WTC11 (cell line): ENCODE results near the gene TAF5L. TPM values are rescaled to one million over a fixed set of nuclear protein-coding genes. Genes with fewer than 3 reads are reported as not detected.

ENCODE experiments used
- ATAC-seq: fragments of 200-7000 bp; cut with Tn5 transposase; 2 replicates; pipeline ENCODE4 v1.10.0; 2021; ENCODE audit warnings: mild to moderate bottlenecking, moderate library complexity
- CTCF ChIA-PET: fragments of 300-600 bp; sonication (Branson Sonifier 250); formaldehyde crosslinking; loops from one replicate; lab custom pipeline; 2021; ENCODE audit warnings: antibody characterized with exemption; lab: Charles Lee
- POLR2A ChIA-PET: fragments of 350-600 bp; sonication (Branson Sonifier 250); formaldehyde crosslinking; loops from one replicate; lab custom pipeline; 2021; ENCODE audit warnings: antibody characterized with exemption; lab: Charles Lee
- DNase-seq: peaks from one replicate; pipeline ENCODE4 v3.0.0; 2021; ENCODE audit warnings: low spot score
- H3K27ac Mint-ChIP-seq: 2 replicates; pipeline ENCODE4 v1.8.0; 2021; ENCODE audit warnings: mixed read lengths
- H3K27me3 Mint-ChIP-seq: 2 replicates; pipeline ENCODE4 v1.8.0; 2021; ENCODE audit warnings: low read depth, mild to moderate bottlenecking, moderate library complexity, mixed read lengths
- H3K36me3 Mint-ChIP-seq: 2 replicates; pipeline ENCODE4 v1.8.0; 2021; ENCODE audit warnings: mixed read lengths
- H3K4me1 Mint-ChIP-seq: 2 replicates; pipeline ENCODE4 v1.8.0; 2022; ENCODE audit warnings: mixed read lengths
- H3K4me3 Mint-ChIP-seq: 2 replicates; pipeline ENCODE4 v1.8.0; 2021; ENCODE audit warnings: mild to moderate bottlenecking, moderate library complexity, mixed read lengths
- H3K9me3 Mint-ChIP-seq: 2 replicates; pipeline ENCODE4 v1.8.0; 2021; ENCODE audit warnings: mixed read lengths
- ARID4B ChIP-seq: sonication (generic); formaldehyde crosslinking; IDR thresholded peaks from 2 replicates; pipeline ENCODE4 v1.8.0; 2023; ENCODE audit warnings: missing genetic modification reagents, mild to moderate bottlenecking, borderline replicate concordance
- ELF4 ChIP-seq: sonication (generic); formaldehyde crosslinking; IDR thresholded peaks from 2 replicates; pipeline ENCODE4 v1.8.1; 2022; ENCODE audit warnings: low read depth, mild to moderate bottlenecking, moderate library complexity, missing genetic modification reagents
- EMX1 ChIP-seq: fragments of 250-450 bp; sonication (Bioruptor Pico); IDR thresholded peaks from 2 replicates; pipeline ENCODE4 v1.8.0; 2021; ENCODE audit warnings: mild to moderate bottlenecking
- ETV6 ChIP-seq: sonication (generic); formaldehyde crosslinking; IDR thresholded peaks from 2 replicates; pipeline ENCODE4 v1.8.1; 2022; ENCODE audit warnings: mild to moderate bottlenecking, missing genetic modification reagents
- GABPB1 ChIP-seq: sonication (generic); formaldehyde crosslinking; IDR thresholded peaks from 2 replicates; pipeline ENCODE4 v1.8.1; 2023; ENCODE audit warnings: mild to moderate bottlenecking, missing genetic modification reagents
- NFE2L1 ChIP-seq: sonication (generic); formaldehyde crosslinking; IDR thresholded peaks from 2 replicates; pipeline ENCODE4 v1.8.1; 2023; ENCODE audit warnings: missing genetic modification reagents
- NR1H2 ChIP-seq: sonication (generic); formaldehyde crosslinking; IDR thresholded peaks from 2 replicates; pipeline ENCODE4 v1.9.0; 2021; ENCODE audit warnings: mild to moderate bottlenecking, moderate library complexity, missing genetic modification reagents
- OVOL2 ChIP-seq: fragments of 250-450 bp; sonication (Bioruptor Pico); IDR thresholded peaks from 2 replicates; pipeline ENCODE4 v1.9.0; 2021; ENCODE audit warnings: mild to moderate bottlenecking, borderline replicate concordance
- PREB ChIP-seq: sonication (generic); formaldehyde crosslinking; IDR thresholded peaks from 2 replicates; pipeline ENCODE4 v1.8.1; 2022; ENCODE audit warnings: mild to moderate bottlenecking, missing genetic modification reagents, moderate library complexity, borderline replicate concordance
- ZBTB43 ChIP-seq: sonication (generic); formaldehyde crosslinking; IDR thresholded peaks from 2 replicates; pipeline ENCODE4 v1.8.1; 2023; ENCODE audit warnings: mild to moderate bottlenecking, missing genetic modification reagents
- ZNF396 ChIP-seq: fragments of 250-450 bp; sonication (Bioruptor Pico); IDR thresholded peaks from 2 replicates; pipeline ENCODE4 v1.8.0; 2021; ENCODE audit warnings: mild to moderate bottlenecking, moderate library complexity, borderline replicate concordance
- ZNF671 ChIP-seq: fragments of 250-450 bp; sonication (Bioruptor Pico); IDR thresholded peaks from 2 replicates; pipeline ENCODE4 v1.8.0; 2021; ENCODE audit warnings: mild to moderate bottlenecking
- total RNA-seq: library from RNA; stranded (reverse); gene quantifications from 3 replicates; pipeline ENCODE4 v1.2.3, GENCODE V29; 2021
- TF ChIP-seq, protein P1 (sequence below): sonication (generic); formaldehyde crosslinking; IDR thresholded peaks from 2 replicates; pipeline ENCODE4 v1.8.0; 2022; ENCODE audit warnings: mild to moderate bottlenecking, missing genetic modification reagents
- TF ChIP-seq, protein P2 (sequence below): sonication (generic); formaldehyde crosslinking; IDR thresholded peaks from 2 replicates; pipeline ENCODE4 v1.8.0; 2023; ENCODE audit warnings: mild to moderate bottlenecking, missing genetic modification reagents
- TF ChIP-seq, protein P3 (sequence below): sonication (generic); formaldehyde crosslinking; IDR thresholded peaks from 2 replicates; pipeline ENCODE4 v1.8.0; 2022; ENCODE audit warnings: mild to moderate bottlenecking, missing genetic modification reagents
- TF ChIP-seq, protein P4 (sequence below): sonication (generic); formaldehyde crosslinking; IDR thresholded peaks from 2 replicates; pipeline ENCODE4 v1.8.0; 2022; ENCODE audit warnings: mild to moderate bottlenecking, missing genetic modification reagents

The TAF5L gene
- total RNA-seq, 1 experiment from 2014 or later, result 23.8 TPM

DNA sequence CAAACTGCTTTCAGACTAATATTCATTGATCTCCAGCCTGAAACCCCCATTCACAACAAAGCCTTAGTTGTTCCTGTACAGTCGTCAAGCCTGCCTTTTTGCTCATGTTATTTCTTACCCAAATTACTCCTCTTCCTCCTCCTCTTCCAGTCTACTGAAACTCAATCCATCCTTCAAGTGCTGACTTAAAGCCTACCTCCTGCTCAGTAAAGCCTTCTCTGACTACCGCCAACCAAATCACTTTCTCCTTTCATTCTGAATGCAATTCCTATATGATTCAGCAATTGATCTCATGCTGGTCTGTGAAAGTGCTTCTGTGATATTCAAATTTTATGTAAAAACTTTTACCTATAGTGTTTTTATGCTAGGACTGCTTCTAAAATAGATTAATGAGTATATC lies 18.6 kb downstream of the TAF5L start:
- H3K4me1 Mint-ChIP-seq, result peaks cover 13% of the 10 kb centered on the region
- no peak for DNase-seq
- TF ChIP-seq EMX1 (CRISPR knock-in tag) (no peak), NR1H2 (CRISPR knock-in tag) (no peak), ELF4 (no peak), ZBTB43 (CRISPR knock-in tag) (no peak), NFE2L1 (CRISPR knock-in tag) (no peak), ETV6 (CRISPR knock-in tag) (no peak), ZNF396 (CRISPR knock-in tag) (no peak), OVOL2 (no peak), ARID4B (CRISPR knock-in tag) (no peak), ZNF671 (CRISPR knock-in tag) (no peak), PREB (no peak), GABPB1 (no peak)
- TF ChIP-seq, protein P1, sequence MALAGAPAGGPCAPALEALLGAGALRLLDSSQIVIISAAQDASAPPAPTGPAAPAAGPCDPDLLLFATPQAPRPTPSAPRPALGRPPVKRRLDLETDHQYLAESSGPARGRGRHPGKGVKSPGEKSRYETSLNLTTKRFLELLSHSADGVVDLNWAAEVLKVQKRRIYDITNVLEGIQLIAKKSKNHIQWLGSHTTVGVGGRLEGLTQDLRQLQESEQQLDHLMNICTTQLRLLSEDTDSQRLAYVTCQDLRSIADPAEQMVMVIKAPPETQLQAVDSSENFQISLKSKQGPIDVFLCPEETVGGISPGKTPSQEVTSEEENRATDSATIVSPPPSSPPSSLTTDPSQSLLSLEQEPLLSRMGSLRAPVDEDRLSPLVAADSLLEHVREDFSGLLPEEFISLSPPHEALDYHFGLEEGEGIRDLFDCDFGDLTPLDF (CRISPR knock-in tag), result no peak
- TF ChIP-seq, protein P2, sequence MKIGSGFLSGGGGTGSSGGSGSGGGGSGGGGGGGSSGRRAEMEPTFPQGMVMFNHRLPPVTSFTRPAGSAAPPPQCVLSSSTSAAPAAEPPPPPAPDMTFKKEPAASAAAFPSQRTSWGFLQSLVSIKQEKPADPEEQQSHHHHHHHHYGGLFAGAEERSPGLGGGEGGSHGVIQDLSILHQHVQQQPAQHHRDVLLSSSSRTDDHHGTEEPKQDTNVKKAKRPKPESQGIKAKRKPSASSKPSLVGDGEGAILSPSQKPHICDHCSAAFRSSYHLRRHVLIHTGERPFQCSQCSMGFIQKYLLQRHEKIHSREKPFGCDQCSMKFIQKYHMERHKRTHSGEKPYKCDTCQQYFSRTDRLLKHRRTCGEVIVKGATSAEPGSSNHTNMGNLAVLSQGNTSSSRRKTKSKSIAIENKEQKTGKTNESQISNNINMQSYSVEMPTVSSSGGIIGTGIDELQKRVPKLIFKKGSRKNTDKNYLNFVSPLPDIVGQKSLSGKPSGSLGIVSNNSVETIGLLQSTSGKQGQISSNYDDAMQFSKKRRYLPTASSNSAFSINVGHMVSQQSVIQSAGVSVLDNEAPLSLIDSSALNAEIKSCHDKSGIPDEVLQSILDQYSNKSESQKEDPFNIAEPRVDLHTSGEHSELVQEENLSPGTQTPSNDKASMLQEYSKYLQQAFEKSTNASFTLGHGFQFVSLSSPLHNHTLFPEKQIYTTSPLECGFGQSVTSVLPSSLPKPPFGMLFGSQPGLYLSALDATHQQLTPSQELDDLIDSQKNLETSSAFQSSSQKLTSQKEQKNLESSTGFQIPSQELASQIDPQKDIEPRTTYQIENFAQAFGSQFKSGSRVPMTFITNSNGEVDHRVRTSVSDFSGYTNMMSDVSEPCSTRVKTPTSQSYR (CRISPR knock-in tag), result no peak
- TF ChIP-seq, protein P3, sequence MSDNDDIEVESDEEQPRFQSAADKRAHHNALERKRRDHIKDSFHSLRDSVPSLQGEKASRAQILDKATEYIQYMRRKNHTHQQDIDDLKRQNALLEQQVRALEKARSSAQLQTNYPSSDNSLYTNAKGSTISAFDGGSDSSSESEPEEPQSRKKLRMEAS, result no peak
- TF ChIP-seq, protein P4, sequence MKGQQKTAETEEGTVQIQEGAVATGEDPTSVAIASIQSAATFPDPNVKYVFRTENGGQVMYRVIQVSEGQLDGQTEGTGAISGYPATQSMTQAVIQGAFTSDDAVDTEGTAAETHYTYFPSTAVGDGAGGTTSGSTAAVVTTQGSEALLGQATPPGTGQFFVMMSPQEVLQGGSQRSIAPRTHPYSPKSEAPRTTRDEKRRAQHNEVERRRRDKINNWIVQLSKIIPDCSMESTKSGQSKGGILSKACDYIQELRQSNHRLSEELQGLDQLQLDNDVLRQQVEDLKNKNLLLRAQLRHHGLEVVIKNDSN, result no peak
- TF ChIP-seq, all 79 proteins: peak for 0
- ChIA-PET POLR2A (no interaction called here), CTCF (no interaction called here)
- peaks cover 52% of the 10 kb centered on the region for H3K36me3 Mint-ChIP-seq
- no peak overlapping the region for H3K4me3 Mint-ChIP-seq
- H3K9me3 Mint-ChIP-seq, result no peaks in the 10 kb centered on the region
- peak overlapping the region; percentile 23 for H3K27ac Mint-ChIP-seq
- H3K27me3 Mint-ChIP-seq, result no peaks in the 10 kb centered on the region
- peak; percentile 47 for ATAC-seq
